IPS-15b (cell line): ENCODE results near the gene ACAA1.
"Not testable (repeated sequence)": the region's sequence is repeated elsewhere in the genome, so short reads cannot be mapped to it uniquely, and the experiment has no call there.

Experiments used
- H3K27me3 ChIP-seq: one replicate; pipeline ENCODE4 v1.6.1; 2013; ENCODE audit warnings: low read length; ENCODE audit not compliant: control insufficient read depth, insufficient read depth
- H3K36me3 ChIP-seq: one replicate; pipeline ENCODE4 v1.6.1; 2013; ENCODE audit warnings: low read length; ENCODE audit not compliant: control insufficient read depth, insufficient read depth
- H3K4me1 ChIP-seq: one replicate; pipeline ENCODE4 v1.6.1; 2013; ENCODE audit warnings: mild to moderate bottlenecking, low read length; ENCODE audit not compliant: control insufficient read depth, insufficient read depth
- H3K4me3 ChIP-seq: one replicate; pipeline ENCODE4 v1.5.1; 2013; ENCODE audit warnings: low read depth, low read length
- H3K9ac ChIP-seq: one replicate; pipeline ENCODE4 v1.6.1; 2013; ENCODE audit warnings: low read depth, mild to moderate bottlenecking, low read length
- H3K9me3 ChIP-seq: one replicate; pipeline ENCODE4 v1.6.1; 2013; ENCODE audit warnings: mild to moderate bottlenecking, low read length; ENCODE audit not compliant: control insufficient read depth, insufficient read depth

The ACAA1 gene

GRCh38 chr3:38086496-38086895 is 50.4 kb downstream of the ACAA1 start:
- no peak overlapping the region for H3K9ac ChIP-seq
- H3K27me3 ChIP-seq: no peaks in the 10 kb centered on the region
- no peak overlapping the region for H3K4me3 ChIP-seq
- H3K36me3 ChIP-seq: no peaks in the 10 kb centered on the region
- H3K4me1 ChIP-seq: no peaks in the 10 kb centered on the region
- H3K9me3 ChIP-seq: peaks cover 3% of the 10 kb centered on the region

DNA sequence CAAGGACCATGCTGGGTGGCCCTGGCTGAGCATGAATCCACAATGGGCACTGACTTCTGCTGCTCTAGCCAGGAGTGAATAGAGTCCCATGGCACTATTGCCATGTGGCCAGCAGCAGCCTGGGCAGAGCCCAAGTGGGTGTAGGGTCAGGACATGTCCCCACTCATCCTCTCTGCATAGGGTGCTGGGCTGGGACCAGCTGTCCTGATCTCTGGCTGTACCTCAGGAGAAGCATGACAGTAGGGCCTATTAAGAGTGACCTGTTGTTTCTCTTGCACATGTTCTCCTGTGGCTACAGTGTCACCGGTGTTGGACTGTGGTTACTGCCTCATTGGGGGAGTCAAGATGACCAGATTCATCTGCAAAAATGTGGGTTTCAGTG is 51.0 kb downstream of the ACAA1 start:
- H3K4me3 ChIP-seq: no peak overlapping the region
- no peaks in the 10 kb centered on the region for H3K36me3 ChIP-seq
- H3K9ac ChIP-seq: no peak overlapping the region
- H3K27me3 ChIP-seq: no peaks in the 10 kb centered on the region
- H3K4me1 ChIP-seq: no peaks in the 10 kb centered on the region
- peaks cover 3% of the 10 kb centered on the region for H3K9me3 ChIP-seq

GRCh38 chr3:38085311-38085942 is 51.5 kb downstream of the ACAA1 start:
- Histone ChIP-seq H3K9ac (no peak overlapping the region), H3K27me3 (no peaks in the 10 kb centered on the region), H3K36me3 (no peaks in the 10 kb centered on the region), H3K4me3 (no peak overlapping the region), H3K4me1 (no peaks in the 10 kb centered on the region), H3K9me3 (peaks cover 3% of the 10 kb centered on the region)

GRCh38 chr3:38084334-38085310 is 52.3 kb downstream of the ACAA1 start:
- Histone ChIP-seq H3K36me3 (no peaks in the 10 kb centered on the region), H3K27me3 (no peaks in the 10 kb centered on the region), H3K4me3 (no peak overlapping the region), H3K4me1 (no peaks in the 10 kb centered on the region), H3K9me3 (peaks cover 3% of the 10 kb centered on the region), H3K9ac (no peak overlapping the region)

DNA sequence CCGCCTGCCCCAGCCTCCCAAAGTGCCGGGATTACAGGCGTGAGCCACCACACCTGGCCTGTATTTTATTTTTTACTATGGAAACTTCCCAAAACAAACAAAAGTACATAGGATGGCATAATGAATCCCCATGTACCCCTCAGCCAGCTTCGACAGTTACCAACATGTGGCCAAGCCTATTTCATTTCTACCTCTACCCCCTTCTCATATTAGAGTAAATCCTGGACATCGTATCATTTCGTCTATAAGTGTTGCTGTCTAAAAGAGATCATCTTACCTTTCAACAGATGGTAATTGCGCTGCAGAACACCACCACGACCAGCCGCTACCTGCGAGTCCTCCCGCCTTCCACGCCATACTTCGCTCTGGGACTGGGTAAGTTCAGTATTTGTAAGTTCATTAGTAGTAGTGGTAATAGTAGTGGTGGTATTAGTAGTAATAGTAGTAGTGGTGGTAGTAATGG is 53.0 kb downstream of the ACAA1 start:
- Histone ChIP-seq H3K27me3 (no peaks in the 10 kb centered on the region), H3K9me3 (peaks cover 3% of the 10 kb centered on the region), H3K36me3 (no peaks in the 10 kb centered on the region), H3K9ac (no peak overlapping the region), H3K4me3 (no peak overlapping the region), H3K4me1 (no peaks in the 10 kb centered on the region)

DNA sequence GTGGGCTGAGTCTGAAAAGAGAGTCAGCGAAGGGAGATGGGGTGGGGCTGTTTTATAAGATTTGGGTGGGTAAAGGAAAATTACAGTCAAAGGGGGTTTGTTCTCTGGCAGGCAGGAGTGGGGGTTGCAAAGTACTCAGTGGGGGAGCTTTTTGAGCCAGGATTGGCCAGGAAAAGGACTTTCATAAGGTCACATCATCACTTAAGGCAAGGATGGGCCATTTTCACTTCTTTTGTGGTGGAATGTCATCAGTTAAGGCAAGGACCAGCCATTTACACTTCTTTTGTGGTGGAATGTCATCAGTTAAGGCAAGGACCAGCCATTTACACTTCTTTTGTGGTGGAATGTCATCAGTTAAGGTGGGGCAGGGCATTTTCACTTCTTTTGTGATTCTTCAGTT is 53.7 kb downstream of the ACAA1 start:
- H3K4me3 ChIP-seq: not testable (repeated sequence)

GRCh38 chr3:38082296-38082695 is 54.6 kb downstream of the ACAA1 start:
- H3K36me3 ChIP-seq, H3K4me3 ChIP-seq, H3K4me1 ChIP-seq: not testable (repeated sequence)

More for the DNA sequence above, 53.7 kb downstream of the ACAA1 start:
- H3K27me3 ChIP-seq, H3K36me3 ChIP-seq, H3K9ac ChIP-seq, H3K4me1 ChIP-seq, H3K9me3 ChIP-seq: not testable (repeated sequence)

DNA sequence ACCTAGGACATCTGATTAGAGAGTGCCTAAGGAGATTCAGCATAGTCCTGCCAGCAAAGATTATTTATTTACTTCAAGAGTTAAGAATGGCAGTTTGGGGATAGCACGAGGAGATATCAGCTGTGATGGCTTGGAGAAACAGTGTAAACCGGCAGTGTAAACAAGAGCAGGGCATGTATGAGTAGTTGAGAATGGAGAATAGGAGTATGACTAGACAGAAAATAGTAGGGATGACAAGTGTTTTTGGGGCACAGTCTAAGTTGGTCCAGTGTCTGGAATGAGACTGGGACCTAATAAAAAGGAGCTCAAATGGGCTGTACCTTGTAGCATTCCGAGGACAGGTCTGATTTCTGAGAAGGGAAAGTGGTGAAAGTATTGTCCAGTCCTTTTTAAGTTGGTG is 59.9 kb downstream of the ACAA1 start:
- not testable (repeated sequence) for H3K27me3 ChIP-seq, H3K4me1 ChIP-seq, H3K4me3 ChIP-seq, H3K9ac ChIP-seq, H3K9me3 ChIP-seq, H3K36me3 ChIP-seq

More at GRCh38 chr3:38082296-38082695, 54.6 kb downstream of the ACAA1 start:
- H3K27me3 ChIP-seq, H3K9ac ChIP-seq, H3K9me3 ChIP-seq: not testable (repeated sequence)
